ENCODE data around the gene C2orf69.

DNA sequence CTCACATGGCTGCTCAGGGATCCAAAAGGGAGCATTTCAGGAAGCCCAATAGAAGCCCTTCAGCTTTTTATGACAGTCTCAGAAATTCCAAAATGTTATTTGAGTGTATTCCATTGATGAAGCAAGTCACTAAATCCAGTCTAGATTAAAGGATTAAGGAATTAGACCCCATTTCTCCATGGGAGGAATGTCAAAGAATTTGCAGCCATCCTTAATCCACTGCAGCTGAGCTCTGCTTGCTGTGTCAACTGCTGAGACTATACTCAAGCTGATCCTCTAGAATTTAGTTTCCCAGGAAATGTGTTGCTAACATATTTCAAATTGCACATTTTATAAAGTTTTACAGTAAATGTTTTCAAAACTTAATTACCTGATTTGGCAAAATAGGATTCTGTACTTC lies 28.4 kb upstream of the C2orf69 start:
- TF ChIP-seq, protein P1, sequence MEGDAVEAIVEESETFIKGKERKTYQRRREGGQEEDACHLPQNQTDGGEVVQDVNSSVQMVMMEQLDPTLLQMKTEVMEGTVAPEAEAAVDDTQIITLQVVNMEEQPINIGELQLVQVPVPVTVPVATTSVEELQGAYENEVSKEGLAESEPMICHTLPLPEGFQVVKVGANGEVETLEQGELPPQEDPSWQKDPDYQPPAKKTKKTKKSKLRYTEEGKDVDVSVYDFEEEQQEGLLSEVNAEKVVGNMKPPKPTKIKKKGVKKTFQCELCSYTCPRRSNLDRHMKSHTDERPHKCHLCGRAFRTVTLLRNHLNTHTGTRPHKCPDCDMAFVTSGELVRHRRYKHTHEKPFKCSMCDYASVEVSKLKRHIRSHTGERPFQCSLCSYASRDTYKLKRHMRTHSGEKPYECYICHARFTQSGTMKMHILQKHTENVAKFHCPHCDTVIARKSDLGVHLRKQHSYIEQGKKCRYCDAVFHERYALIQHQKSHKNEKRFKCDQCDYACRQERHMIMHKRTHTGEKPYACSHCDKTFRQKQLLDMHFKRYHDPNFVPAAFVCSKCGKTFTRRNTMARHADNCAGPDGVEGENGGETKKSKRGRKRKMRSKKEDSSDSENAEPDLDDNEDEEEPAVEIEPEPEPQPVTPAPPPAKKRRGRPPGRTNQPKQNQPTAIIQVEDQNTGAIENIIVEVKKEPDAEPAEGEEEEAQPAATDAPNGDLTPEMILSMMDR (IDR thresholded peaks at IDR 0.05; ENCODE audit: low read depth, low read length), result no peak
- TF ChIP-seq POLR2A (IDR thresholded peaks at IDR 0.05; ENCODE audit: extremely low read depth, insufficient read length) (no peak), MYC (IDR thresholded peaks at IDR 0.05; ENCODE audit: low read depth, low read length) (no peak)

All from NB4 (cell line).